ENCODE results near the gene GALNT13.

GRCh38 chr2:154480521-154480920 is 608.8 kb downstream of the GALNT13 start:
- TF ChIP-seq CTCF (IDR thresholded peaks at IDR 0.05), result no peak
- TF ChIP-seq POLR2A (IDR thresholded peaks at IDR 0.05), result no peak

All from adrenal gland (tissue), 5 donors.